Smooth muscle cell of trachea (primary cell): ENCODE data around the gene CLCN5. TPM values are rescaled to one million over a fixed set of nuclear protein-coding genes. Genes with fewer than 3 reads are reported as not detected.

Experiments
- total RNA-seq: library from RNA; depleted of rRNA; stranded (reverse); fragments of >200 nt; gene quantifications from 2 replicates; pipeline ENCODE4 v1.2.1, GENCODE V29; 2014

CLCN5 gene
- total RNA-seq: 6.0 and 7.3 TPM in 2 replicates

GRCh38 chrX:49922291-49923241 lies at the start of gene CLCN5:
TSS of gene CLCN5 (plus strand) at chrX:49922596. CDS start at chrX:49925299, 2,703 bp downstream.

GRCh38 chrX:49878834-49879655 lies 43.4 kb upstream of the CLCN5 start, which contains the start of gene USP27X:
TSS of gene USP27X (plus strand) at chrX:49879484. CDS start at chrX:49880308, 824 bp downstream.

Other genes with a start within 250 kb of the CLCN5 start
- gene PAGE1, start 226.6 kb upstream of the CLCN5 start, total RNA-seq: not detected in 2 replicates
- gene PAGE4, start 93.3 kb upstream of the CLCN5 start, total RNA-seq: not detected in 2 replicates
- gene USP27X, start 43.1 kb upstream of the CLCN5 start, total RNA-seq: 2.5 and 3.5 TPM in 2 replicates